Omental fat pad (tissue), 4 donors: ENCODE measurements around the gene PPT2. TPM values are rescaled to one million over a fixed set of nuclear protein-coding genes. Genes with fewer than 3 reads are reported as not detected.

Source experiments
- ATAC-seq: fragments of 150-250 bp; one replicate; pipeline ENCODE4 v1.9.1; 2016; ENCODE audit warnings: mild to moderate bottlenecking, moderate library complexity; ENCODE audit not compliant: low FRiP score
- DNase-seq: peaks from one replicate; pipeline ENCODE4 v3.0.0-alpha.2; 2019; ENCODE audit warnings: low spot score
- CTCF ChIP-seq, 3 donors: fragments of 450-650 bp; IDR thresholded peaks; one replicate each; pipeline ENCODE4 v1.5.1; 2016 to 2017; ENCODE audit warnings: antibody characterized with exemption in 3 of 3, mild to moderate bottlenecking in 3 of 3, moderate library complexity in 2 of 3
- total RNA-seq, 4 donors: library from RNA; depleted of rRNA; stranded (reverse); fragments of >200 nt; gene quantifications; one replicate each; pipeline ENCODE4 v1.1.0, GENCODE V29; 2016

Gene PPT2
- total RNA-seq, 4 donors from 2014 or later = 21.5 to 161 (median 34.3) TPM

- TF ChIP-seq CTCF (IDR thresholded peaks at IDR 0.05) = no peak
- DNase-seq = no peak
- ATAC-seq = no peak
Observed at GRCh38 chr6:32164295-32164694, 10.4 kb downstream of the PPT2 start, which contains the start of gene EGFL8. Gene EGFL8 (plus strand): TSS chr6:32164595. CDS start chr6:32166166, 1,571 bp downstream.

GRCh38 chr6:32166411-32167061 lies 12.6 kb downstream of the PPT2 start:
- DNase-seq (no peak), ATAC-seq (no peak)
- no peak for TF ChIP-seq CTCF (IDR thresholded peaks at IDR 0.05)

DNA sequence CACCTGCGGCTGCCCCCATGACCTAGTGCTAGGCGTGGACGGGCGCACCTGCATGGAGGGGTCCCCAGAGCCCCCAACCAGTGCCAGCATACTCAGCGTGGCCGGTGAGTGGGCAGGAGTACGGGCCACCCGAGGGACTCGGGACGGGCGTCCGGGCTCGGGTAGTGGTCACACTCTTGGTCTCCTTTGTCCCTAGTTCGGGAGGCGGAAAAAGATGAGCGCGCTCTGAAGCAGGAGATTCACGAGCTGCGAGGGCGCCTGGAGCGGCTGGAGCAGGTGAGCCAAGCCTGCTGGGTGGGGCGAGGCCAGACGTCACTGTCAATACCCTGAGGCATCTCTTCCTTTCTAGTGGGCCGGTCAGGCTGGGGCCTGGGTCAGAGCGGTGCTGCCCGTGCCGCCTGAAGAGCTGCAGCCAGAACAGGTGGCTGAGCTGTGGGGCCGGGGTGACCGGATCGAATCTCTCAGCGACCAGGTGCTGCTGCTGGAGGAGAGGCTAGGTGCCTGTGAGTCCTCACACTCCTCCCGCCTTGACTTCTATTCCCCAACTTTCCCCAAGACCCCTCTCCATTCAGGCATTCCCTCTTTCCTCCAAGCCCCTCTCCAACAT lies 13.3 kb downstream of the PPT2 start:
- TF ChIP-seq CTCF (IDR thresholded peaks at IDR 0.05) = no peak
- DNase-seq (no peak), ATAC-seq (no peak)

GRCh38 chr6:32167761-32168262 lies 13.9 kb downstream of the PPT2 start:
- DNase-seq = no peak
- no peak for ATAC-seq
- TF ChIP-seq CTCF (IDR thresholded peaks at IDR 0.05) = no peak

GRCh38 chr6:32168350-32168749 lies 14.4 kb downstream of the PPT2 start:
- ATAC-seq (no peak), DNase-seq (no peak)
- no peak for TF ChIP-seq CTCF (IDR thresholded peaks at IDR 0.05)

- ATAC-seq = no peak
- DNase-seq = no peak
Observed at GRCh38 chr6:32168807-32169591, 15.1 kb downstream of the PPT2 start.

More at GRCh38 chr6:32168807-32169591, 15.1 kb downstream of the PPT2 start:
- TF ChIP-seq CTCF (IDR thresholded peaks at IDR 0.05) = no peak
